Adrenal gland (tissue), 5 donors: ENCODE results near the gene ARF1.

Source experiments
- POLR2A ChIP-seq, 2 donors: fragments of 450-650 bp; IDR thresholded peaks; one replicate each; pipeline ENCODE4 v1.6.1; 2017; ENCODE audit warnings: antibody characterized with exemption in 2 of 2, mild to moderate bottlenecking in 2 of 2, moderate library complexity in 1 of 2
- TF ChIP-seq, protein P1 (sequence below), 6 experiments: fragments of 450-650 bp in 4 of 6; fragments of 200-600 bp in 2 of 6; sonication (generic) in 1 of 6; IDR thresholded peaks; 1 replicate in 5 of 6; 2 replicates in 1 of 6; pipeline versions ENCODE4 v1.5.1 to v1.8.0; 2016 to 2021; ENCODE audit warnings: antibody characterized with exemption in 6 of 6, mild to moderate bottlenecking in 2 of 6, moderate library complexity in 1 of 6
- donor health status: DM: no; HTN: no; CAD: no.

DNA sequence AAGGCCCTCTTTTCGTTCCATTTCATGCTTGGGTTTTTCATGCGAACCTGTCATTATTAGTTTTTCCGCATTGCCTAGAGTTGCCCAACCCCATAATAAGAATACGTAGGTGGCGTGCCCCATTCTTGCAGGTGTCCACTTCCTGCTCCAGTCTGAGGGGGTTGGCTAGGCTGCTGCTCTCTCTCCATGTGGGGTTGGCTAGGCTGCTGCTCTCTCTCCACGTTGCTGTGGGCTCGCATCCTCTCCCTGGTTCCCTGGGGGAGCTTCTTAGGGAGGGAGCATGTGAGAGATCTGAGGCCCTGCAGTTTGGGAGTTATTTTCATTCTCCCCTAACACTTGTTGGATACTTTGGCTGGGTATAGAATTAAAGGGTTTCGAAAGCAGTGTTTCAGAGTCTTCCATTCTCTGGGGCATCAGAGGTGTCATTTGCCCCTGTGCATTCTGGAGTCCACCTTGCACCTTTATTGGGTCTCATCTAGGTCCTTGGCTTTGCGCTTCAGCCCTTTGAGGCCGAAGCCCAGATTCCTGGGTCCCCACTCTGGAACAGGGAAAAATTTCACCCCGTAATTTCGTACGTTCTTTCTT lies 12.0 kb downstream of the ARF1 start:
- TF ChIP-seq, protein P1, sequence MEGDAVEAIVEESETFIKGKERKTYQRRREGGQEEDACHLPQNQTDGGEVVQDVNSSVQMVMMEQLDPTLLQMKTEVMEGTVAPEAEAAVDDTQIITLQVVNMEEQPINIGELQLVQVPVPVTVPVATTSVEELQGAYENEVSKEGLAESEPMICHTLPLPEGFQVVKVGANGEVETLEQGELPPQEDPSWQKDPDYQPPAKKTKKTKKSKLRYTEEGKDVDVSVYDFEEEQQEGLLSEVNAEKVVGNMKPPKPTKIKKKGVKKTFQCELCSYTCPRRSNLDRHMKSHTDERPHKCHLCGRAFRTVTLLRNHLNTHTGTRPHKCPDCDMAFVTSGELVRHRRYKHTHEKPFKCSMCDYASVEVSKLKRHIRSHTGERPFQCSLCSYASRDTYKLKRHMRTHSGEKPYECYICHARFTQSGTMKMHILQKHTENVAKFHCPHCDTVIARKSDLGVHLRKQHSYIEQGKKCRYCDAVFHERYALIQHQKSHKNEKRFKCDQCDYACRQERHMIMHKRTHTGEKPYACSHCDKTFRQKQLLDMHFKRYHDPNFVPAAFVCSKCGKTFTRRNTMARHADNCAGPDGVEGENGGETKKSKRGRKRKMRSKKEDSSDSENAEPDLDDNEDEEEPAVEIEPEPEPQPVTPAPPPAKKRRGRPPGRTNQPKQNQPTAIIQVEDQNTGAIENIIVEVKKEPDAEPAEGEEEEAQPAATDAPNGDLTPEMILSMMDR (IDR thresholded peaks at IDR 0.05): no peak
- TF ChIP-seq POLR2A (IDR thresholded peaks at IDR 0.05): no peak
